Measurements from ENCODE around the gene MAP3K10.

MAP3K10 gene

GRCh38 chr19:40239415-40240226, 48.4 kb downstream of the MAP3K10 start:
- no peak overlapping the region for H3K9ac ChIP-seq (ENCODE audit: low read length)
- H3K4me2 ChIP-seq (ENCODE audit: low read depth, low read length): no peak overlapping the region
- H3K9me3 ChIP-seq (replicated peaks; ENCODE audit: insufficient read depth, low read length): no peaks in the 10 kb centered on the region
- no peak for DNase-seq
- no peak for TF ChIP-seq CTCF (IDR thresholded peaks at IDR 0.05; ENCODE audit: low read length)
- TF ChIP-seq EZH2phosphoT487 (IDR thresholded peaks at IDR 0.05; ENCODE audit: low read length): no peak
- no peak for TF ChIP-seq EZH2 (optimal IDR thresholded peaks at IDR 0.05; ENCODE audit: low read depth, low read length)
- H4K20me1 ChIP-seq (ENCODE audit: insufficient read depth, low read length): no peaks in the 10 kb centered on the region
- no peaks in the 10 kb centered on the region for H3K4me1 ChIP-seq (ENCODE audit: low read length)
- no peaks in the 10 kb centered on the region for H3K27me3 ChIP-seq (replicated peaks; ENCODE audit: insufficient read depth, low read length)
- no peak overlapping the region for H3K27ac ChIP-seq (ENCODE audit: low read length)
- no peak overlapping the region for H3K4me3 ChIP-seq (ENCODE audit: low read length)
- H3K36me3 ChIP-seq (replicated peaks; ENCODE audit: insufficient read depth, low read length): no peaks in the 10 kb centered on the region
- no peaks in the 10 kb centered on the region for H3F3A ChIP-seq (ENCODE audit: insufficient read depth, low read length)
- H3K9me2 ChIP-seq (replicated peaks; ENCODE audit: insufficient read depth, low read length): no peaks in the 10 kb centered on the region
- H3K79me2 ChIP-seq (ENCODE audit: low read length): peaks cover 10% of the 10 kb centered on the region
- H2AFZ ChIP-seq (ENCODE audit: low read length): no peak overlapping the region

- H3K9me2 ChIP-seq (replicated peaks; ENCODE audit: insufficient read depth, low read length): no peaks in the 10 kb centered on the region
- H3K27ac ChIP-seq (ENCODE audit: low read length): no peak overlapping the region
- H2AFZ ChIP-seq (ENCODE audit: low read length): no peak overlapping the region
- H3F3A ChIP-seq (ENCODE audit: insufficient read depth, low read length): no peaks in the 10 kb centered on the region
- H4K20me1 ChIP-seq (ENCODE audit: insufficient read depth, low read length): no peaks in the 10 kb centered on the region
- H3K36me3 ChIP-seq (replicated peaks; ENCODE audit: insufficient read depth, low read length): no peaks in the 10 kb centered on the region
- DNase-seq: no peak
- no peaks in the 10 kb centered on the region for H3K27me3 ChIP-seq (replicated peaks; ENCODE audit: insufficient read depth, low read length)
- no peak overlapping the region for H3K9ac ChIP-seq (ENCODE audit: low read length)
- peaks cover 14% of the 10 kb centered on the region for H3K79me2 ChIP-seq (ENCODE audit: low read length)
- TF ChIP-seq EZH2 (optimal IDR thresholded peaks at IDR 0.05; ENCODE audit: low read depth, low read length) (no peak), EZH2phosphoT487 (IDR thresholded peaks at IDR 0.05; ENCODE audit: low read length) (no peak), CTCF (IDR thresholded peaks at IDR 0.05; ENCODE audit: low read length) (no peak)
- no peak overlapping the region for H3K4me3 ChIP-seq (ENCODE audit: low read length)
- H3K4me2 ChIP-seq (ENCODE audit: low read depth, low read length): no peak overlapping the region
- no peaks in the 10 kb centered on the region for H3K4me1 ChIP-seq (ENCODE audit: low read length)
- no peaks in the 10 kb centered on the region for H3K9me3 ChIP-seq (replicated peaks; ENCODE audit: insufficient read depth, low read length)
These were observed 49.1 kb downstream of the MAP3K10 start for GRCh38 chr19:40240332-40240731.

GRCh38 chr19:40241125-40241808, 50.0 kb downstream of the MAP3K10 start:
- H3K4me3 ChIP-seq (ENCODE audit: low read length): no peak overlapping the region
- no peaks in the 10 kb centered on the region for H3F3A ChIP-seq (ENCODE audit: insufficient read depth, low read length)
- DNase-seq: no peak
- no peaks in the 10 kb centered on the region for H4K20me1 ChIP-seq (ENCODE audit: insufficient read depth, low read length)
- H3K9me3 ChIP-seq (replicated peaks; ENCODE audit: insufficient read depth, low read length): no peaks in the 10 kb centered on the region
- no peaks in the 10 kb centered on the region for H3K9me2 ChIP-seq (replicated peaks; ENCODE audit: insufficient read depth, low read length)
- peaks cover 20% of the 10 kb centered on the region for H3K79me2 ChIP-seq (ENCODE audit: low read length)
- no peak overlapping the region for H3K27ac ChIP-seq (ENCODE audit: low read length)
- H3K4me2 ChIP-seq (ENCODE audit: low read depth, low read length): no peak overlapping the region
- no peaks in the 10 kb centered on the region for H3K4me1 ChIP-seq (ENCODE audit: low read length)
- no peak overlapping the region for H2AFZ ChIP-seq (ENCODE audit: low read length)
- TF ChIP-seq EZH2phosphoT487 (IDR thresholded peaks at IDR 0.05; ENCODE audit: low read length): no peak
- no peak for TF ChIP-seq CTCF (IDR thresholded peaks at IDR 0.05; ENCODE audit: low read length)
- TF ChIP-seq EZH2 (optimal IDR thresholded peaks at IDR 0.05; ENCODE audit: low read depth, low read length): no peak
- no peaks in the 10 kb centered on the region for H3K36me3 ChIP-seq (replicated peaks; ENCODE audit: insufficient read depth, low read length)
- H3K27me3 ChIP-seq (replicated peaks; ENCODE audit: insufficient read depth, low read length): no peaks in the 10 kb centered on the region
- H3K9ac ChIP-seq (ENCODE audit: low read length): no peak overlapping the region

Measured in MM.1S (cell line).